GM12891 (cell line): Measurements from ENCODE around the gene RAB11FIP3.

Source experiments
- PAX5 ChIP-seq: IDR thresholded peaks from 2 replicates; pipeline ENCODE4 v1.6.1; 2011; ENCODE audit warnings: low read length, moderate library complexity, mild to moderate bottlenecking; ENCODE audit not compliant: insufficient read depth, severe bottlenecking
- POLR2A ChIP-seq: IDR thresholded peaks from 2 replicates; pipeline ENCODE4 v1.6.1; 2011; ENCODE audit warnings: low read depth, low read length, control low read depth
- POLR2AphosphoS5 ChIP-seq: IDR thresholded peaks from 2 replicates; pipeline ENCODE4 v1.6.1; 2011; ENCODE audit warnings: low read depth, low read length, control low read depth

- TF ChIP-seq POLR2A, result no peak
- TF ChIP-seq POLR2AphosphoS5, result no peak
- TF ChIP-seq PAX5, result no peak
Measured at GRCh38 chr16:513950-514349, 88.5 kb downstream of the RAB11FIP3 start.
